Measurements from ENCODE around the gene C2CD4D. TPM values are rescaled to one million over a fixed set of nuclear protein-coding genes. Genes with fewer than 3 reads are reported as not detected.
A peak's percentile ranks its signal among the peaks of the same experiment; 100 is the strongest.

C2CD4D gene
- total and polyA plus RNA-seq, 9 donors, result 0.07 to 0.27 (median 0.18) TPM; not detected in 2

GRCh38 chr1:151790940-151791651 is 48.5 kb downstream of the C2CD4D start:
- DNase-seq, result peak; percentile 15
- Histone ChIP-seq H3K4me3 (ENCODE audit: low read length) (peak overlapping the region; percentile 55), H3K9me3 (replicated peaks; ENCODE audit: control insufficient read depth, low read depth, low read length) (no peaks in the 10 kb centered on the region), H3K36me3 (ENCODE audit: control insufficient read depth, insufficient read depth, low read length) (no peaks in the 10 kb centered on the region), H3K27me3 (ENCODE audit: control insufficient read depth, insufficient read depth, low read length) (peaks cover 9% of the 10 kb centered on the region), H3K27ac (ENCODE audit: low read length) (no peak overlapping the region), H3K4me1 (ENCODE audit: control insufficient read depth, insufficient read depth, low read length) (peaks cover 11% of the 10 kb centered on the region)
- under 1% methylated on average over 37 of the region's 52 CpGs for WGBS (ENCODE audit: insufficient coverage)

- Histone ChIP-seq H3K4me3 (ENCODE audit: low read length) (peak within 1 kb of the TSS; percentile 55), H3K27me3 (ENCODE audit: control insufficient read depth, insufficient read depth, low read length) (peaks cover 9% of the 10 kb centered on the region), H3K9me3 (replicated peaks; ENCODE audit: control insufficient read depth, low read depth, low read length) (no peaks in the 10 kb centered on the region), H3K36me3 (ENCODE audit: control insufficient read depth, insufficient read depth, low read length) (no peaks in the 10 kb centered on the region), H3K4me1 (ENCODE audit: control insufficient read depth, insufficient read depth, low read length) (peaks cover 11% of the 10 kb centered on the region), H3K27ac (ENCODE audit: low read length) (no peak within 1 kb of the TSS)
- DNase-seq, result peak; percentile 99
- WGBS (ENCODE audit: insufficient coverage), result under 1% methylated on average over 53 of the region's 58 CpGs
Measured at GRCh38 chr1:151790071-151790939, 49.3 kb downstream of the C2CD4D start, which contains the start of gene TDRKH. Gene TDRKH (minus strand): TSS chr1:151790500. CDS start chr1:151783022, 7,478 bp downstream.

Other genes starting within 250 kb of the C2CD4D start
- 22.3 TPM for gene SNX27, start 227.8 kb downstream of the C2CD4D start, total RNA-seq
- 10 to 100 TPM; 15.7 to 21.4 (median 18.6) TPM for gene SNX27, start 227.8 kb downstream of the C2CD4D start, polyA plus RNA-seq (ENCODE audit: insufficient read depth in 1 of 8, insufficient read length in 8 of 8, low replicate concordance in 1 of 8)
- gene CELF3, start 123.0 kb downstream of the C2CD4D start, total RNA-seq, result 0.04 TPM
- 1 to 10 TPM in 2 of 8 donors, under 1 TPM in 6; 0.43 to 2.0 (median 0.74) TPM for gene CELF3, start 123.0 kb downstream of the C2CD4D start, polyA plus RNA-seq (ENCODE audit: insufficient read depth in 1 of 8, insufficient read length in 8 of 8, low replicate concordance in 1 of 8)
- 2.7 TPM for gene RIIAD1, start 118.3 kb downstream of the C2CD4D start, total RNA-seq
- gene RIIAD1, start 118.3 kb downstream of the C2CD4D start, polyA plus RNA-seq (ENCODE audit: insufficient read depth in 1 of 8, insufficient read length in 8 of 8, low replicate concordance in 1 of 8), result 1 to 10 TPM in 5 of 8 donors, under 1 TPM in 2, not detected in 1; 0.59 to 3.4 (median 1.4) TPM
- gene MRPL9, start 76.3 kb downstream of the C2CD4D start, total RNA-seq, result 67.7 TPM
- gene MRPL9, start 76.3 kb downstream of the C2CD4D start, polyA plus RNA-seq (ENCODE audit: insufficient read depth in 1 of 8, insufficient read length in 8 of 8, low replicate concordance in 1 of 8), result 10 to 100 TPM; 66.3 to 87.9 (median 77.7) TPM
- 3.1 TPM for gene TDRKH, start 49.3 kb downstream of the C2CD4D start, total RNA-seq
- gene TDRKH, start 49.3 kb downstream of the C2CD4D start, polyA plus RNA-seq (ENCODE audit: insufficient read depth in 1 of 8, insufficient read length in 8 of 8, low replicate concordance in 1 of 8), result 1 to 10 TPM; 3.4 to 3.9 (median 3.6) TPM
- 0.22 TPM for gene LINGO4, start 34.4 kb downstream of the C2CD4D start, total RNA-seq
- gene LINGO4, start 34.4 kb downstream of the C2CD4D start, polyA plus RNA-seq (ENCODE audit: insufficient read depth in 1 of 8, insufficient read length in 8 of 8, low replicate concordance in 1 of 8), result under 1 TPM; 0.09 to 0.42 (median 0.25) TPM
- gene RORC, start 8.0 kb downstream of the C2CD4D start, total RNA-seq, result 8.6 TPM
- gene RORC, start 8.0 kb downstream of the C2CD4D start, polyA plus RNA-seq (ENCODE audit: insufficient read depth in 1 of 8, insufficient read length in 8 of 8, low replicate concordance in 1 of 8), result 1 to 10 TPM; 2.5 to 8.8 (median 6.6) TPM
- not detected for gene THEM5, start 13.9 kb upstream of the C2CD4D start, total RNA-seq
- 1 to 10 TPM in 1 of 8 donors, under 1 TPM in 7; 0.14 to 1.7 (median 0.42) TPM for gene THEM5, start 13.9 kb upstream of the C2CD4D start, polyA plus RNA-seq (ENCODE audit: insufficient read depth in 1 of 8, insufficient read length in 8 of 8, low replicate concordance in 1 of 8)
- 10.8 TPM for gene THEM4, start 69.7 kb upstream of the C2CD4D start, total RNA-seq
- 10 to 100 TPM in 7 of 8 donors, 1 to 10 TPM in 1; 9.5 to 19.0 (median 11.4) TPM for gene THEM4, start 69.7 kb upstream of the C2CD4D start, polyA plus RNA-seq (ENCODE audit: insufficient read depth in 1 of 8, insufficient read length in 8 of 8, low replicate concordance in 1 of 8)
- gene S100A10, start 154.0 kb upstream of the C2CD4D start, total RNA-seq, result 98.6 TPM
- 100 to 1,000 TPM; 178 to 407 (median 227) TPM for gene S100A10, start 154.0 kb upstream of the C2CD4D start, polyA plus RNA-seq (ENCODE audit: insufficient read depth in 1 of 8, insufficient read length in 8 of 8, low replicate concordance in 1 of 8)
- gene S100A11, start 197.2 kb upstream of the C2CD4D start, total RNA-seq, result 97.6 TPM
- 100 to 1,000 TPM; 159 to 303 (median 191) TPM for gene S100A11, start 197.2 kb upstream of the C2CD4D start, polyA plus RNA-seq (ENCODE audit: insufficient read depth in 1 of 8, insufficient read length in 8 of 8, low replicate concordance in 1 of 8)
- gene TCHHL1, start 249.2 kb upstream of the C2CD4D start, total RNA-seq, result not detected
- not detected for gene TCHHL1, start 249.2 kb upstream of the C2CD4D start, polyA plus RNA-seq (ENCODE audit: insufficient read depth in 1 of 8, insufficient read length in 8 of 8, low replicate concordance in 1 of 8)